Tibial nerve (tissue), 3 donors: ENCODE data around the gene VSIG4.

Source experiments
- CTCF ChIP-seq, 5 experiments: fragments of 200-600 bp in 3 of 5; fragments of 450-650 bp in 2 of 5; sonication (generic) in 3 of 5; IDR thresholded peaks; one replicate each; pipeline ENCODE4 v1.5.1; 2016 to 2019; ENCODE audit warnings: antibody characterized with exemption in 5 of 5, mild to moderate bottlenecking in 3 of 5, moderate library complexity in 2 of 5
- POLR2A ChIP-seq, 2 donors: fragments of 450-650 bp; IDR thresholded peaks; one replicate each; pipeline ENCODE4 v1.6.1; 2017; ENCODE audit warnings: antibody characterized with exemption in 2 of 2, mild to moderate bottlenecking in 2 of 2, moderate library complexity in 2 of 2

GRCh38 chrX:66050140-66050569 lies 10.3 kb upstream of the VSIG4 start:
- TF ChIP-seq POLR2A (IDR thresholded peaks at IDR 0.05) (no peak), CTCF (IDR thresholded peaks at IDR 0.05) (no peak)
